DND-41 (cell line): ENCODE data around the gene PRCC.

Source experiments
- ATAC-seq: fragments of 200-7000 bp; cut with Tn5 transposase; 3 replicates; pipeline ENCODE4 v1.9.1; 2021; ENCODE audit warnings: low read depth; ENCODE audit not compliant: insufficient read depth
- DNase-seq: peaks from one replicate; pipeline ENCODE4 v3.0.0-alpha.2; 2020
- H2AFZ ChIP-seq: 2 replicates; pipeline ENCODE4 v1.6.0; 2012; ENCODE audit warnings: low read depth, low read length
- H3K27ac ChIP-seq: 2 replicates; pipeline ENCODE4 v1.5.1; 2012; ENCODE audit warnings: low read length, inconsistent platforms
- H3K27me3 ChIP-seq: fragments of 200-600 bp; sonication (generic); 2 replicates; pipeline ENCODE4 v1.6.0; 2012; ENCODE audit warnings: low read length, mild to moderate bottlenecking, inconsistent platforms; ENCODE audit not compliant: insufficient read depth, poor library complexity
- H3K36me3 ChIP-seq: 2 replicates; pipeline ENCODE4 v1.5.1; 2012; ENCODE audit warnings: low read length, inconsistent platforms; ENCODE audit not compliant: insufficient read depth
- H3K4me1 ChIP-seq: 2 replicates; pipeline ENCODE4 v1.5.1; 2012; ENCODE audit warnings: mild to moderate bottlenecking, low read length; ENCODE audit not compliant: insufficient read depth
- H3K4me2 ChIP-seq: 2 replicates; pipeline ENCODE4 v1.6.0; 2012; ENCODE audit warnings: mild to moderate bottlenecking, moderate library complexity, low read length, inconsistent platforms; ENCODE audit not compliant: insufficient read depth
- H3K4me3 ChIP-seq, 2 experiments: fragments of 200-600 bp in 1 of 2; shearing (Covaris generic) in 1 of 2; 2 replicates each; pipeline ENCODE4 v1.5.1; 2012 to 2016; ENCODE audit warnings: inconsistent platforms in 2 of 2, low read length in 2 of 2, mild to moderate bottlenecking in 2 of 2, low read depth in 1 of 2, moderate library complexity in 1 of 2
- H3K79me2 ChIP-seq: 2 replicates; pipeline ENCODE4 v1.6.0; 2012; ENCODE audit warnings: low read length, inconsistent platforms; ENCODE audit not compliant: insufficient read depth
- H3K9ac ChIP-seq: 2 replicates; pipeline ENCODE4 v1.6.0; 2012; ENCODE audit warnings: low read depth, mild to moderate bottlenecking, inconsistent platforms, low read length, moderate library complexity
- H3K9me3 ChIP-seq: 2 replicates; pipeline ENCODE4 v1.5.1; 2012; ENCODE audit warnings: low read length, moderate library complexity, mild to moderate bottlenecking, inconsistent platforms; ENCODE audit not compliant: insufficient read depth, severe bottlenecking
- H4K20me1 ChIP-seq: 2 replicates; pipeline ENCODE4 v1.6.0; 2012; ENCODE audit warnings: low read length; ENCODE audit not compliant: insufficient read depth
- CTCF ChIP-seq: IDR thresholded peaks from 2 replicates; pipeline ENCODE4 v1.5.1; 2012; ENCODE audit warnings: borderline replicate concordance, low read length, moderate library complexity, mild to moderate bottlenecking; ENCODE audit not compliant: poor library complexity, severe bottlenecking; ENCODE audit errors: extremely low read depth
- EZH2 ChIP-seq: IDR thresholded peaks from 3 replicates; pipeline ENCODE4 v1.6.1; 2012; ENCODE audit warnings: borderline replicate concordance, low read depth, mild to moderate bottlenecking, moderate library complexity, low read length, inconsistent platforms; ENCODE audit not compliant: severe bottlenecking

Gene PRCC

DNA sequence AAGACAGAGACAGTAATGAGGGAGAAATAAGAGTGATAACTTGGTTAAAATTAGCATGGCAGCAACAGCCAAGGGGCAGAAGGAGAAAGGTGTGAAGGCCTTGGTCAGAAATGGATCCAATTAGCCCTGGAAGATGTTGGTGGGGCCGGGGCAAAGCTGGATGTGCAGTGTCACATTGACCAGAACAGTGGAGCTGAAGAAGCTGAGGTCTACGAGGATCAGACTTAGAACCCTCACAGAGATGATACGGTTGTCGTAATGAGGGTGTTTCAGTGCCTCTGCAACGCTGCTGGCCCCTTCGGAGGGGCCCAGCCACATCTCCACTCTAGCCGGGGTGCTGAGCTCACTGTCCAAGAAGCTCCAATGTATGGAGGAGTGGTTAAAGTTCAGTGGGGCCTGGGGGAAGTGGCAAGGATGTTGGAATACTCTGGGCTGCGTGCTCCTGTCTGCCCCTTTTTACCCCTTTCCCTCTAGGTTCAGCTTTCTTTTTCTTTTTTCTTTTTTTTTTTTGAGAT, 35.1 kb downstream of the PRCC start:
- H3K9ac ChIP-seq: no peak overlapping the region
- H3K4me1 ChIP-seq: no peaks in the 10 kb centered on the region
- H4K20me1 ChIP-seq: 0 out of 2 replicates have a peak, but pooled peaks cover 2% of the 10 kb centered on the region
- no peak overlapping the region for H2AFZ ChIP-seq
- H3K36me3 ChIP-seq: peaks cover 44% of the 10 kb centered on the region
- no peak overlapping the region for H3K4me3 ChIP-seq
- DNase-seq: no peak
- no peaks in the 10 kb centered on the region for H3K9me3 ChIP-seq
- no peak for ATAC-seq
- H3K4me2 ChIP-seq: no peak overlapping the region
- no peaks in the 10 kb centered on the region for H3K79me2 ChIP-seq
- no peak for TF ChIP-seq EZH2
- no peak for TF ChIP-seq CTCF
- no peak overlapping the region for H3K27ac ChIP-seq
- H3K27me3 ChIP-seq: no peaks in the 10 kb centered on the region

DNA sequence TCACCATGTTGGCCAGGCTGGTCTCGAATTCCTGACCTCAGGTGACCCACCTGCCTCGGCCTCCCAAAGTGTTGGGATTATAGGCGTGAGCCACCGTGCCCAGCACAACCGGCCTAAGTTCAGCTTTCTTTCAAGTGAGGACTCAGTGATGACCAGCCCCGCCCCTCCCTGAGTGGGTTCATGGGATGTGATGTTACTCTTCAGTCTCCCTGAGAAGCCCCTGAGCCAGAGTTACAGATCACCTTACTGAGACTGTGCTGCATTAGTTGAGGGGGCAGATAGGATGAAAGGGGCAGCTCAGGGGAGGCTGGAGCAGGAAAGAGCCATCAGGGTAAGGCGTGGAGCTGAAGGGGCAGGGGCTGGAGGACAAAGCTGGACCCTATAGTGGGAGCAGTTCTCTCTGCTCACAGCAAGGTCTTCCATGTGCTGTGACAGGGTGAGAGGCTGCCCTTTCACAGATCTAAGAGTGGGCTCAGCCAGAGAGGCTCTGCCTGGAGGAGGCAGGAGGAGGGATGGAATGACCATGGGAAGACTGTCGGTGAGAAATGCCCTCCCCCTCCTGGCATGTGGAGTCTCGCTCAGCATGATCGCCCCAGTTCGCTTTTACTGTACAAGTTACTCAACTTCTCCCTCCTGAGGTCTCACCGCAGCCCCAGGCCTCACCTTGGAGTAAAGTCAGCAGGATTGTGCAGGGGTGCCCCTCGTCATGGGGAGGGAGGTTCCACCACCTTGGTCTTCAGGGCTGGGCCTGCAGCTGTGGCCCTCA, 35.9 kb downstream of the PRCC start:
- TF ChIP-seq CTCF (no peak), EZH2 (no peak)
- Histone ChIP-seq H3K9ac (no peak overlapping the region), H3K4me2 (no peak overlapping the region)

GRCh38 chr1:156804026-156804425, 36.7 kb downstream of the PRCC start:
- H3K4me1 ChIP-seq: no peaks in the 10 kb centered on the region
- H3K27ac ChIP-seq: no peak overlapping the region
- H3K9ac ChIP-seq: no peak overlapping the region
- DNase-seq: no peak
- no peaks in the 10 kb centered on the region for H3K9me3 ChIP-seq
- peaks cover 31% of the 10 kb centered on the region; the same call in 1 of the 2 replicates for H3K36me3 ChIP-seq
- no peak for ATAC-seq
- no peaks in the 10 kb centered on the region for H3K27me3 ChIP-seq
- H4K20me1 ChIP-seq: no peaks in the 10 kb centered on the region
- no peak overlapping the region for H3K4me3 ChIP-seq
- no peak overlapping the region for H2AFZ ChIP-seq
- H3K79me2 ChIP-seq: no peaks in the 10 kb centered on the region
- no peak overlapping the region for H3K4me2 ChIP-seq
- TF ChIP-seq EZH2 (no peak), CTCF (no peak)

More for the DNA sequence above, 35.9 kb downstream of the PRCC start:
- ATAC-seq (no peak), DNase-seq (no peak)
- Histone ChIP-seq H3K27me3 (no peaks in the 10 kb centered on the region), H3K4me1 (no peaks in the 10 kb centered on the region), H4K20me1 (no peaks in the 10 kb centered on the region), H2AFZ (no peak overlapping the region), H3K4me3 (no peak overlapping the region), H3K36me3 (peaks cover 36% of the 10 kb centered on the region), H3K27ac (no peak overlapping the region), H3K79me2 (no peaks in the 10 kb centered on the region), H3K9me3 (no peaks in the 10 kb centered on the region)
